ENCODE measurements around the gene RAB40C.

RAB40C gene, protein sequence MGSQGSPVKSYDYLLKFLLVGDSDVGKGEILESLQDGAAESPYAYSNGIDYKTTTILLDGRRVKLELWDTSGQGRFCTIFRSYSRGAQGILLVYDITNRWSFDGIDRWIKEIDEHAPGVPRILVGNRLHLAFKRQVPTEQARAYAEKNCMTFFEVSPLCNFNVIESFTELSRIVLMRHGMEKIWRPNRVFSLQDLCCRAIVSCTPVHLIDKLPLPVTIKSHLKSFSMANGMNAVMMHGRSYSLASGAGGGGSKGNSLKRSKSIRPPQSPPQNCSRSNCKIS

DNA sequence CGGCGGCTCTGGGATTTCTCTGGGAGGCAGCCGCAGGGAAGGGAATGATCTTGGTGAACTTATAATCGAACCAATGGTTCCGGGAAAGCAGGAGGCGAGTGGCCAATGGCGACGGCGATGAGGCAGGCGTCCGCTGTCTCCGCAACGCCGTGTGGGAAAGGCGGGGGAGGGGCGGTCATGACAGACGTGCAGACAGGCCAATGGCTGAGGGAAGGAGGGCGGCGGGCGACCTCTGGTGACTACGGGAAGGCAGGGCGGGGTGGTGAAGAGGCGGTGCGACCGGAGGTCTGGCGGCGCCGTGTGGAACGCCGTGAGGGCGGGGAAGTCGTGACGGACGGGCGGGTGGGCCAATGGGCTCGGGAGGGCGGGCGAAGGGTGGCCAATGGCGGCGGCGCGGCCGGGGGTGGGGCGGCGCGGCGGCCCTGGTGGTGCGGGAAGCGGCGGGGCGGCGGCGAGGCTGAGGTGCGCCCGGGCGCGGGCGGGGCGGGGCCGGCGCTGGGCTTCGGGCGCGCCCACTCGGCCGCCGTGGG, at the start of gene RAB40C:
Gene RAB40C (plus strand): TSS at position 409 of the 530 bp plus-strand sequence. CDS start 226 bp downstream, outside the sequence.
- no peak for TF ChIP-seq ZFX (IDR thresholded peaks at IDR 0.05; ENCODE audit: borderline replicate concordance)
- TF ChIP-seq, protein P1, sequence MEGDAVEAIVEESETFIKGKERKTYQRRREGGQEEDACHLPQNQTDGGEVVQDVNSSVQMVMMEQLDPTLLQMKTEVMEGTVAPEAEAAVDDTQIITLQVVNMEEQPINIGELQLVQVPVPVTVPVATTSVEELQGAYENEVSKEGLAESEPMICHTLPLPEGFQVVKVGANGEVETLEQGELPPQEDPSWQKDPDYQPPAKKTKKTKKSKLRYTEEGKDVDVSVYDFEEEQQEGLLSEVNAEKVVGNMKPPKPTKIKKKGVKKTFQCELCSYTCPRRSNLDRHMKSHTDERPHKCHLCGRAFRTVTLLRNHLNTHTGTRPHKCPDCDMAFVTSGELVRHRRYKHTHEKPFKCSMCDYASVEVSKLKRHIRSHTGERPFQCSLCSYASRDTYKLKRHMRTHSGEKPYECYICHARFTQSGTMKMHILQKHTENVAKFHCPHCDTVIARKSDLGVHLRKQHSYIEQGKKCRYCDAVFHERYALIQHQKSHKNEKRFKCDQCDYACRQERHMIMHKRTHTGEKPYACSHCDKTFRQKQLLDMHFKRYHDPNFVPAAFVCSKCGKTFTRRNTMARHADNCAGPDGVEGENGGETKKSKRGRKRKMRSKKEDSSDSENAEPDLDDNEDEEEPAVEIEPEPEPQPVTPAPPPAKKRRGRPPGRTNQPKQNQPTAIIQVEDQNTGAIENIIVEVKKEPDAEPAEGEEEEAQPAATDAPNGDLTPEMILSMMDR (IDR thresholded peaks at IDR 0.05): no peak
- peak within 1 kb of the TSS; percentile 99 for H3K27ac ChIP-seq

DNA sequence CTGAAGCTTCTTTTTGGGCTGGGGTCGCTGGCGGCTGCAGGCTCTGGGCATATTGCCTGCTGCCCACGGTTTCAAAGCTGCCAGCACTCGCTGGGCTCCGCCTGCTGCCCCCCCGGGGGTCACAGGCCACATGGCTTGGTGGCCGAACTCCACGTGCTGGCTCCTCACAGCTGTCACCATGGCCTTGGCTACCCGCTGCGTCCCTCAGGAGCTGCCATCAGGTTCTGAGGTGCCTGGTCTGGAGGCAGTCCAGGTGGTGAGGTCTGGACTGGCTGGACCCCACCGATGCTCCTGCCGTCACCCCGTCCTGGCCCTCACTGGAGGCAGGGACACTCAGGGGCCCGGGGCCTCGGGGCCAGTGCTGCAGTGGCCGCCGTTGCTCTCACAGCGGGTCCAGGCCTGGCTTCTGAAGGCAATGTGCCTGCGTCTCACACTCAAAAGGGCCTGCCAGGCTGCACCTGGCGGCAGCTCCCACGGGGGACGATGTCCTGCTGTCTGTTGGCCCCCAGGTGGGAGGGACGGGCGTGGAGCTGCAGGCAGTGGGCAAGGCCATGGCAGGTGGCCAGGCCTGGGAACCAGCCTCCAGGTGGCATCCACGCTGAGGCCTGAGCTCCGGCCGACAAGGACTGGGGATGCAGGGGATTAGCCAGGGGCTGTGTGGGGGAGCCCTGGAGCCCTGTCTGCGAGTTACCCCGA, 49.1 kb upstream of the RAB40C start:
- TF ChIP-seq ZFX (IDR thresholded peaks at IDR 0.05; ENCODE audit: borderline replicate concordance): no peak
- TF ChIP-seq, protein P1 (IDR thresholded peaks at IDR 0.05): no peak
- no peak overlapping the region for H3K27ac ChIP-seq

DNA sequence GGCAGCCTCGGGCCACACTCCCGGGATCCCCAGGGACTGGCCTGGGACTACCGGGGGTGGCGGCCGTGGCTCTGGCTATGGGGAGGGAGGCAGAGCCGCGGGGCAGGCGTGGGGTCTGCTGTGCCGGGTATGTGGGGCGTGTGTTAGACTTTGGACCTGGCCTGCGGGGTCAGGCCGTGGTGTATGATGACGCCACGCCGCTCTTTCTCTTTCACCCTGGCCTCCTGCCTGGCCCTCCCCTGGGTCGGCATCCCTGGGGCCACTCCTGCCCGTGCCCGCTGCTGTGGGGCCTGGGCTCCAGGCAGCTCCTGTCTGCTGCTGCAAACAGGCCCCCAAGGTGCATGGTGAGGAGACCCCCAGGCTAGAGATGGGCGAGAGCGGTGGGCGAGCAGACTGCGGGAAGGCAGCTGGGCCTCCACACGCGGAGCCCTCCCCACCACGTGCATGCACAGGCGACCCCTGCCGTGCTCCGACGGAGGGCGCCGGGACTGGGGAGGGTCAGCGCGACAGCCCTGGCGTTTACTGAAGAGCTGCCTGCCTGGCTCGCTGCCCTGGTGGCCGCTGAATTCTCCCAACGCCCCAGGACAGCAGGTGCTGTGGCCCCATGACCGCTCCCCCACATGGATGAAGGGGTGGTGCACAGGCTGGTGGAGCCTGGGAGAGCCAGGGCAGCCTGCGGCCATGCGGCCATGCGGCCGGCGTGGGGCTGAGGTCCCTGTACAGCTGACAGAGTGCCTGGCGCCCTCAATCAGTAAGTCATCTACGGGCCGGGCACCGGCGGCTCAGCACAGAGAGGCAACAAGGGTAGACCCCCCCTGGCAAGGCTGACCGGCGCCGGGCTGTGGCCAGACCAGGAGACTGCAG, 46.3 kb upstream of the RAB40C start:
- TF ChIP-seq, protein P1 (IDR thresholded peaks at IDR 0.05): no peak
- no peak for TF ChIP-seq ZFX (IDR thresholded peaks at IDR 0.05; ENCODE audit: borderline replicate concordance)
- no peak overlapping the region for H3K27ac ChIP-seq

DNA sequence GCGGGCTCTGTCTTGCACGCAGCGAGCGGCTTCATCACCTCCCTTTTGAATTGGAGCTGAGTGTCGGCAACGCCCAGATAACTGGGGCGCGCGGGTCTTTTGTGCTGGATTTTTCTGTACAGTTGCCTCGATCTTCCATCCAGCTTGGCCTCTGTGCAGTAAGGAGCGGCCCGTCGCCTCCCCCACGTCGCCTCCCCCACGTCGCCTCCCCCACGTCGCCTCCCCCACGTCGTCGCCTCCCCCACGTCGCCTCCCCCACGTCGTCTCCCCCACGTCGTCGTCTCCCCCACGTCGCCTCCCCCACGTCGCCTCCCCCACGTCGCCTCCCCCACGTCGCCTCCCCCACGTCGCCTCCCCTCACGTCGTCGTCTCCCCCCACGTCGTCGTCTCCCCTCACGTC, 45.3 kb upstream of the RAB40C start:
- no peak for TF ChIP-seq ZFX (IDR thresholded peaks at IDR 0.05; ENCODE audit: borderline replicate concordance)
- TF ChIP-seq, protein P1 (IDR thresholded peaks at IDR 0.05): no peak
- no peak overlapping the region for H3K27ac ChIP-seq

DNA sequence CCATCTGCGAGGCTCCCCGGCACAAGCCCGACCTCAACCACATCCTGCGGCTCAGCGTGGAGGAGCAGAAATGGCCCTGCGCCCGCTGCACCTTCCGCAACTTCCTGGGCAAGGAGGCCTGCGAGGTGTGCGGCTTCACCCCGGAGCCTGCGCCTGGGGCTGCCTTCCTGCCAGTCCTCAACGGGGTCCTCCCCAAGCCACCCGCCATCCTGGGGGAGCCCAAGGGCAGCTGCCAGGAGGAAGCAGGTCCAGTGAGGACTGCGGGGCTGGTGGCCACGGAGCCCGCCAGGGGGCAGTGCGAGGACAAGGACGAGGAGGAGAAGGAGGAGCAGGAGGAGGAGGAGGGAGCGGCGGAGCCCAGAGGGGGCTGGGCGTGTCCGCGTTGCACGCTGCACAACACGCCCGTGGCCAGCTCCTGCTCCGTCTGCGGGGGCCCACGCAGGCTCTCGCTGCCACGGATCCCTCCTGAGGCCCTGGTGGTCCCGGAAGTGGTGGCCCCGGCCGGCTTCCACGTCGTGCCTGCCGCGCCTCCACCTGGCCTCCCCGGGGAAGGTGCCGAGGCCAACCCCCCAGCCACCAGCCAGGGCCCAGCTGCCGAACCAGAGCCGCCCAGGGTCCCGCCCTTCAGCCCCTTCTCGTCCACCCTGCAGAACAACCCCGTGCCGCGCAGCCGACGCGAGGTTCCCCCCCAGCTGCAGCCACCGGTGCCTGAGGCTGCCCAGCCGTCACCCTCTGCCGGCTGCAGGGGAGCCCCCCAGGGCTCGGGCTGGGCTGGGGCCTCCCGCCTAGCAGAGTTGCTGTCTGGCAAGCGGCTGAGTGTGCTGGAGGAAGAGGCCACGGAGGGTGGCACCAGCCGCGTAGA, 42.7 kb upstream of the RAB40C start:
- H3K27ac ChIP-seq: no peak overlapping the region
- TF ChIP-seq, protein P1 (IDR thresholded peaks at IDR 0.05): peak; percentile 81
- TF ChIP-seq ZFX (IDR thresholded peaks at IDR 0.05; ENCODE audit: borderline replicate concordance): no peak

DNA sequence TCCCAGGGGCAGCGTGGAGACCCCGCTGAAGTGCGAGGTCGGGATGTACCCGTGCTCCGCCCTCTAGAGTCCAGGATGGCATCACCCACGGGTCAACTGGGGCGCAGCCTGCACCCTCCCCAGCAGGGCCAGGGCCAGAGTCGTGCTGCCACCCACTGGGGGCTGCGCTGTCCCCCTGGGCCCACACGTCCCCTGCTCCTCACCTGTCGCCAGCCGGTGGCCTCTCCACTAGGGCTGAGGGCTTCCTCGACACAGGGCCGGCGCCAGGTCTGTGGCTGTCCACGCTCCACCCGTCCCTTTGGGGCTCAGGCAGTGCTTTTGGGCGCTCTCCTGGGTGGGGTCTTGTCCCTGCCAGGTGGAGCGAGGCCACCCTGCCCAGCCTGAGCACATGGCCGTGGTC, 41.3 kb upstream of the RAB40C start:
- no peak overlapping the region for H3K27ac ChIP-seq
- TF ChIP-seq, protein P1 (IDR thresholded peaks at IDR 0.05): no peak
- TF ChIP-seq ZFX (IDR thresholded peaks at IDR 0.05; ENCODE audit: borderline replicate concordance): no peak

Measured in 22Rv1 (cell line).